NCI-H774 (cell line): ENCODE measurements around the gene KLRK1.
"Not testable (repeated sequence)": the region's sequence is repeated elsewhere in the genome, so short reads cannot be mapped to it uniquely, and the experiment has no call there.

Source experiments
- DNase-seq: peaks from one replicate; lab custom pipeline; 2025; lab: John Stamatoyannopoulos, UW

The KLRK1 gene

DNA sequence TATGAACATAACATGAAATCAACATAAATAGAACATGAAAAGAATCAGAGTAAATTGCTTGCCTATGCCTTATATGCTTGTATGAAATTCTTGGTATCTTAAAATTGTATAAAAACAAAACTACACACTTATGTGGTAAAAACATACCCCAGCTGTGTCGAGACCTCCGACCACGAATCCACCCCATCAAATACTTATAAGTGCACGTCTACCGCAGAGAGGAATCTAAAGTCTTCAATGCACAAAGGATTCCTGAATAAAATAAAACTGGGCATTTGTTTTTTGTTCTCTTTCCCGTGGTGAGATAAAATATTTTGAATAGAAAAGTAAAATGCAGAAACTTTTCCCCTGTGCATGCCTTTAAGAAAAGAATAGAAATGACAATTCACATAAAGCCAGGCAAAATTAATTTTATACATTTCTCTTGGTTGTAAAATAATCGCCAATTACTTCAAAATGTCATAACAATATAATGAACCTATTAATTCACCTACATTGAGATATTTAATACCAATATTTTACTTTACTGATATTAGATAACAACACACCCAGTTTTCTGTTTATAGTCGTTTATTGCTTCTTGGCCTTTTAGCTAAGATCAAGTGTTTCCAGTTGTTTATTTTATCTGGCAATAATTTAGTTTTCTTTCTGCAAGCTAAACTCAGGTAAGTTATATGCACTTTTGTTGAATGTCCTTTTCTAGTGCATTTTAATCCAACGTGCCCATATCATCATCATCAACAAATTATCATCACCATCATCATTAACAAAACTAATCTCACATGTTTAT is 1.0 kb downstream of the KLRK1 start:
- DNase-seq = no peak

DNA sequence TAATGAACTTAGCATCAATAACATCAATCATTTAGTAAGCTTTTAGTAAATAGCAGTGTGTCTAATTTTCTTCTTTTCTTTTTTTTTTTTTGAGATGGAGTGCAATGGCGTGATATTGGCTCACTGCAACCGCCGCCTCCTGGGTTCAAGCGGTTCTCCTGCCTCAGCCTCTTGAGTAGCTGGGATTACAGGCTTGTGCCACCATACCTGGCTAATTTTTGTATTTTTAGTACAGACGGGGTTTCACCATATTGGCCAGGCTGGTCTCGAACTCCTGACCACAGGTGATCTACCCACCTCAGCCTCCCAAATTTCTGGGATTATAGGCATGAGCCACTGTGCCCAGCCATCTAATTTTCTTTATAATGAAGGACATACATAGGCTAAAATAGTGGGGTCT is 2.3 kb downstream of the KLRK1 start:
- DNase-seq = not testable (repeated sequence)

DNA sequence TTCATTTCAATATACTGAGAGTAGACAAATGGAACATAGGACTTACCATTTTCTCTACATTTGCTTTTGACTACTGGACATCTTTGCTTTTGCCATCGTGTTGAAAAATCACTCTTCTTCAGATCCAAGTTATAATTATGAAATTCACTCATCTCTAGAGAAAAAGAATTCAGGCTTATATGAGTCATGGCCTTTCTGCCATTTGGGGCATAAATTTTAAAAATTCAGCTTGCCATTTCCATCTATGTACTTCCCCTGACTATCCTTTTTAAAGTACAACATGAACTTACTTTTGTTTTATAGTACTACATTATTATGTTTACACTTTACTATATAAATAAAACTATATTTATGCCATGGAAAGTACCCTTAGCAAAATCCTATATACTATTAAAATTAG is 3.0 kb downstream of the KLRK1 start:
- no peak for DNase-seq

DNA sequence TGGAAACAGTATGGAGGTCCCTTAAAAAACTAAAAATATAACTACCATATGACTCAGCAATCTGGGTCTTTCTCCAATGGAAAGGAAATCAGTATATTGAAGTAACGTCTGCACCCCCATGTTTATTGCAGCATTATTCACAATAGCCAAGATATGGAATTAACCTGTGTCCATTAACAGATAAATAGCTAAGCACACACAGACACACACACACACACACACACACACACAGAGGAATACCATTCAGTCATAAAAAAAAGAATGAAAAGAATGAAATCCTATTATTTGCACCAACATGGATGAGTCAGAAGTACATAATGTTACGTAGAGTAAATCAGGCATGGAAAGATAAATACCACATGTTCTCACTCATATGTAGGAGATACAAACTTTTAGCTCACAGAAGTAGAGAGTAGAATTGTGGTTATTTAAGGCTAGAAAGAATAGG is 4.7 kb downstream of the KLRK1 start:
- DNase-seq = no peak

DNA sequence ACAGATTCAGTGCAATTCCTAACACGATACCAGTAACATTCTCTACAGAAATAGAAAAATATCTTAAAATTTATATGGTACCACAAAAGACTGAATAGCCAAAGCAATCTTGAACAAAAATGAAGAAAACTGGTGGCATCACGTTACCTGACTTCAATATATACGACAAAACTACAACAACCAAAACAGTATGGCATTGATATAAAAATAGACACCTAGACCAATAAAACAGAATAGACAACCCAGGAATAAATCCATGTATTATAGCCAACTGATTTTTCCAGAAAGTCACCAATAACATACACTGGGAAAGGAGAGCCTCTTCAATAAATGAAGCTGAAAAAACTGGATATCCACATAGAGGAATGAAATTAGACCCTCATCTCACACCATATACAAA is 5.7 kb downstream of the KLRK1 start:
- no peak for DNase-seq

GRCh38 chr12:10381928-10382628 is 7.8 kb downstream of the KLRK1 start:
- no peak for DNase-seq

- not testable (repeated sequence) for DNase-seq
These were observed 11.1 kb downstream of the KLRK1 start for GRCh38 chr12:10378737-10379136.

DNA sequence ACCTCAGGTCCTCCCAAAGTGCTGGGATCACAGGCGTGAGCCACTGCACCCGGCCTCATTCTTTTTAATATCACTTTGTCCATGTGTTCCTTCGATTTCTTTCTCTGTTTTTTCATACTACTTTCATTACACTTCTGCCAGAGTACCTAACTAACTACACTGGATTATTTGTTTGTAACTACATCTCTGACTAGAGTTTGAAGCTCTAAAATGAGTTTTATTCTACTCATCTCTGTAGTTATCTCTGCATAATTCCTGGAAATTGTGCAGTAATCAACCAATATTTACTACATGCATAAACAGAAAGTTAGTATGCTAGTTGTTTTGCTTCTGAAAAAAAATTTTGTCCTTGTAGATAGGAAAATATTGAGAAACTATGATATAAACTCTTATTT is 15.2 kb downstream of the KLRK1 start:
- no peak for DNase-seq

DNA sequence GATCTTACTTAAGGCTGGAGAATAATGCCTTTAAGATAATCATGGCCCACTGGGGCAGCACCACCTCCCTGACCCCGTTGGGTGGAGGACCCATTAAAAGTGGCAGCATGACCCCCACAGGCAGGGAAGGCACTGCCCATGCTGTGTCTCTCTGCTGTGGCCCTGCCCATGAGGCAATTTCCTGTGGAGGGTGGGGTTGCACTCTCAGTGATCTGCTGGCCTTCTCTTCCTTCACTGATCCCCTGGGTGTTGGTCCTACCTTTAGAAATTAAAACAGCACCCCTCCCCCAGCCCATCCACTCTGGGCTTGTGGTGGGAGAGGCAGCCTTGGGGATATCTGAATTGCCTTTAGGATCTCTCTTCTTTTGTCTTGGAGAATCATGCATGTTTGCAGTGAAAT is 17.3 kb downstream of the KLRK1 start:
- no peak for DNase-seq

GRCh38 chr12:10371893-10372535 is 17.8 kb downstream of the KLRK1 start:
- DNase-seq = not testable (repeated sequence)

GRCh38 chr12:10369557-10370415 is 20.1 kb downstream of the KLRK1 start:
- DNase-seq = no peak

- DNase-seq = no peak
These were observed 21.4 kb downstream of the KLRK1 start for GRCh38 chr12:10368206-10369171.

DNA sequence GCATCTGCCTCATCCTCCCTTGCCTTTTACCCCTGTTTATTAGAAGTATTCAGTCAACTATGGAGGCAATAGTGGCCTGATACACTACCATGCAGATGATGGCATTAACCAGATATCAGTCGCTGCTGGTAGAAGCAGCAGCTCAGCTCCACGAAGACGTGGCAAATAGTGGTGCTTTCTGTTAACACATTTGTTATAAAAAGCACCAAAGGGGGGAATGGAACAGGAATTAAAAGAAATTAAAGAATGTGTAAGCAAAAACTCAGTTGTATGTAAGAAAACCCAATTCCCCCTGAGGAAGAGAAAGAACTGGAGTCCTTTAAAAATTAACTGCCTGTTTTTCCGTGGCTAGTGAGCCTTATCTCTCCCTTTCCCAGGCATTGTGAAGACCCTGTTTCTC is 22.1 kb downstream of the KLRK1 start:
- not testable (repeated sequence) for DNase-seq

- peak; percentile 20 for DNase-seq
These were observed 23.0 kb downstream of the KLRK1 start for GRCh38 chr12:10366875-10367274.

DNA sequence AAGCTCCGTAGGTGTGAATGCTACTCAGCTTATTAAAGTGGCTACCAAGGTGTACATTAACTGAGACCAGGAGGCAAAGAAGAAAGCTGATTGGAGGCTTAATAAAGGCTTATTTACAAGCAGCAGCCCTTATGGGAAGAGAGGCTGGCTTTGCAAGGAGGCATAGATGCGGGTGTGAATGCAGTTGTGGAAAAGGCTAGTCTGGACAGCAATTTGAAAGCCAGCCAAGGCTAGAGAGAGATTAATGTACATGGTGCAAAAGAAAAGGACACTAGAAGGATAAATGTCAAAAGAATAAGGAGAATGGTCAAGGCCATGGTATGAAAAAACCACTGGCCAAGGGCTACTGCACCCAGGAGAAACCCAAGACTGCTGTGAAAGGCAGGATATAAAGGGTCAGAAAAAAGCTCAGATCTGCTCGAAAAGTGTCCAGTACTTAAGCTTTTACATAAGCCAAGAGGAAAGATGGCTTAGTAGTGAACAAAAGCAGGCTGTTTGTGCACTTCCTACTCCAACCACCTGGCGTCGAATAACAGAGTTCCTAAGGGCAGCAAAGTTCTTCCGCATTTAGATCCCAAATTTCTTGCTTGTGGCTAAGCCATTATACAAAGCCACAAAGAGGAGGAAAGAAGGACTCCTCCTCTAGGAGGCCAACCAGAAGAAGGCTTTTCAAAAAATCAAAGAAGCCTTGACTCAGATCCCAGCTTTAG is 24.0 kb downstream of the KLRK1 start:
- peak; percentile 42 for DNase-seq

DNA sequence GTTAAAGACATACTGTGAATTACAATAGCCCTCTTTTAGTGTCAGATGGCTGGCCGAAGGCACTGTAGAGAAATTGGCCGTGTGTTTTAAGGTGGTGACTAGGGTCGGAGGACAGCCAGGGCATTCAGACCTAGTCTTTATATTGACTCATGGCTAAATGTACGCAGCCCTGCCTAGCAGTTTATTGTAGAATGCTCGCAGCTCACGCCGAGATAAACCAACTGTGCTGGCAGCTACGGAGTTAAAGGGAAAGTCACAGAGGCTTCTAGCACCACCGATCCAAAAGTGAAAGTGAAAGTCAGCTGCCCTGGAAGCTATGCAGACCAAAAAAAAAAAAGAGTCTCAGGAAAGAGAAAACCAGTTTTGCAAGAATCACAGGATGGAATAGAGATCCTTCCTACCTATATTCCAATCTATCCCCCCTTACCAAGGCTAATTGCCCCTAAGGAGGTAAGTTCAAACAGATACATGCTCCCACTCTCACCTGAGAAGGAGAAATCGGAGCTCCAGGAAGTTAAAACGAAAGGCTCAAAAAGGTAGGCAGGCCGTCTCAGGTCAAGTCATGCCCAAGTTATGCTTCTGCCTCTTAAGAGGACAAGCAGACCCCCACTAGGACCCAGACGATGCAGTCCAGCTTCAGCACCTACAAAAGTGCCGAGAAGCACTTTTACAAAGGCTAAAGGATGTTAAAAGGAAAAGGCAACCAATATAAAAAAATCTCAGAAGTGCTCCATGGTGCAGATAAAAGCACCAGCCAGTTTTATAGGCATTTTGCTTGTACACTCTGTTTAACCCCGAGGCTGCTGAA is 24.8 kb downstream of the KLRK1 start:
- peak; percentile 87 for DNase-seq

- DNase-seq = peak; percentile 67
These were observed 25.7 kb downstream of the KLRK1 start for GRCh38 chr12:10363914-10364814.

DNA sequence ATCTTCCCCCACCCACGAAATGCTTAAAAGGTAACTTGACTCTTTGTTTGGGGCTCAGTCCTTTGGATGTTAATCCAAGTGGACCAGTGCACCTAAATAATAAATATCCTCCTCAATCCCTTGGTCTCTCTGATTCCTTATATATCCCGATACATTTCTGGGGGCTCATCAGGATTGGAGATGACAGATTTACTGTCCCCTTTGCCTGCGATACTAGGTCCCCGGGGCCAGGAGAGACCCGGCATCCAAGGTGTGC is 26.3 kb downstream of the KLRK1 start:
- peak; percentile 43 for DNase-seq
